A673 (cell line): Measurements from ENCODE around the gene TOM1.

Experiments used
- EZH2 ChIP-seq: fragments of 200-600 bp; sonication (generic); IDR thresholded peaks from 2 replicates; pipeline ENCODE4 v1.6.1; 2017; ENCODE audit warnings: borderline replicate concordance, low read depth, mild to moderate bottlenecking, mixed read lengths, antibody characterized with exemption, low read length; ENCODE audit not compliant: poor library complexity, severe bottlenecking
- TF ChIP-seq, protein P1 (sequence below): fragments of 300-800, 200-600 bp; sonication (generic); conservative IDR thresholded peaks from 2 replicates; pipeline ENCODE4 v1.5.1; 2017; ENCODE audit warnings: low read depth, mild to moderate bottlenecking, antibody characterized with exemption, low read length, moderate library complexity, mixed read lengths

DNA sequence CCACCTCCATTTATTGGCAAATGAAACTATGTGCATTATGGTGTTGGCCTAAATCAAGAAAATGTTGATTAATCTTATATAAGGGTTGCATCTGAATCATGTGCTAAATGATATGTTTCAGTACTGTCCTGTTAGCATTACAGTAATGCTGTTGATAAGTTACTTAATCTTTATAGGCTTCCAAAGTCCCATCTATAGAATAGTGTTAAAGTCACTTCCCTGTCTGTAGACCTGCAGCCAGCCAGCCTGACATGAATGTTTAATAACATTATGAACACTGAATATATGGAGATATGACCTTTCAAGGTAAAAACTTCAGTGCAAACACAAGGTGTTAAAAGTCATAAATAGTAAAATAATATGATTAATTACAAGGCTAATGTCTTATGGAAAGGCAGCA is 3.6 kb upstream of the TOM1 start:
- TF ChIP-seq, protein P1, sequence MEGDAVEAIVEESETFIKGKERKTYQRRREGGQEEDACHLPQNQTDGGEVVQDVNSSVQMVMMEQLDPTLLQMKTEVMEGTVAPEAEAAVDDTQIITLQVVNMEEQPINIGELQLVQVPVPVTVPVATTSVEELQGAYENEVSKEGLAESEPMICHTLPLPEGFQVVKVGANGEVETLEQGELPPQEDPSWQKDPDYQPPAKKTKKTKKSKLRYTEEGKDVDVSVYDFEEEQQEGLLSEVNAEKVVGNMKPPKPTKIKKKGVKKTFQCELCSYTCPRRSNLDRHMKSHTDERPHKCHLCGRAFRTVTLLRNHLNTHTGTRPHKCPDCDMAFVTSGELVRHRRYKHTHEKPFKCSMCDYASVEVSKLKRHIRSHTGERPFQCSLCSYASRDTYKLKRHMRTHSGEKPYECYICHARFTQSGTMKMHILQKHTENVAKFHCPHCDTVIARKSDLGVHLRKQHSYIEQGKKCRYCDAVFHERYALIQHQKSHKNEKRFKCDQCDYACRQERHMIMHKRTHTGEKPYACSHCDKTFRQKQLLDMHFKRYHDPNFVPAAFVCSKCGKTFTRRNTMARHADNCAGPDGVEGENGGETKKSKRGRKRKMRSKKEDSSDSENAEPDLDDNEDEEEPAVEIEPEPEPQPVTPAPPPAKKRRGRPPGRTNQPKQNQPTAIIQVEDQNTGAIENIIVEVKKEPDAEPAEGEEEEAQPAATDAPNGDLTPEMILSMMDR: no peak
- TF ChIP-seq EZH2: no peak
